LoVo (cell line): ENCODE measurements around the gene RPN1.

Source experiments
- DNase-seq: peaks from one replicate; pipeline ENCODE4 v3.0.0-alpha.2; 2016; ENCODE audit warnings: low spot score

RPN1 gene

GRCh38 chr3:128648940-128649663 lies 1.5 kb downstream of the RPN1 start:
- DNase-seq = no peak

DNA sequence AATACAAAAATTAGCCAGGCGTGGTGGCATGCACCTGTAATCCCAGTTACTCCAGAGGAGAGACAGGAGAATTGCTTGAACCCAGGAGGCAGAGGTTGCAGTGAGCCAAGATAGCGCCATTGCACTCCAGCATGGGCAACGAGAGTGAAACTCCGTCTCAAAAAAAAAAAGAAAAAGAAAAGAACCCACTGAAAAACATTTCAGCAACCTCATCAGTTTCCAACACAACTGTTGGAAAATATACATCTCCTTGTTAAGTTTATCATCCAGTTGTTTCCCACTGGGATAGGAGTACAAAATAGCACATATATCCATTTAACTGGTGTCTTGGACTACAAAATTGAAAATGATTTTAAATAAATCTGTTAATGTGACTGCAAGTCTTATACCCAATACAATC lies 2.2 kb downstream of the RPN1 start:
- DNase-seq = no peak

DNA sequence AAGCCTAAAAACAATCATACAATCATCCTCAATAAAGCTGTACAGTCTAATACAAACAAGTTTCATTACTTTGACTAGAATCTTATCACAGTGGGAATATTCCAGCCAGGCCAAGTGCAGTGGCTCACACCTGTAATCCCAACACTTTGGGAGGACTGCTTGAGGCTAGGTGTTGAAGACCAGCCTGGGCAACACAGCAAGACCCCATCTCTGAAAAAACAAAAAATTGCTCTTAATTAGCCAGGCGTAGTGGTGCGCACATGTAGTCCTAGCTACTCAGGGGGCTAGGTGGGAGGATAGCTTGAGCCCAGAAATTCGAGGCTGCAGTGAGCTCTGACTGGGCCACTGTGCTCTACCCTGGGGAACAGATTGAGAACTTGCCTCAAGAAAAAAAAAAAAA lies 3.3 kb downstream of the RPN1 start:
- DNase-seq = no peak

- no peak for DNase-seq
Measured at GRCh38 chr3:128634075-128634611, 16.5 kb downstream of the RPN1 start.

DNA sequence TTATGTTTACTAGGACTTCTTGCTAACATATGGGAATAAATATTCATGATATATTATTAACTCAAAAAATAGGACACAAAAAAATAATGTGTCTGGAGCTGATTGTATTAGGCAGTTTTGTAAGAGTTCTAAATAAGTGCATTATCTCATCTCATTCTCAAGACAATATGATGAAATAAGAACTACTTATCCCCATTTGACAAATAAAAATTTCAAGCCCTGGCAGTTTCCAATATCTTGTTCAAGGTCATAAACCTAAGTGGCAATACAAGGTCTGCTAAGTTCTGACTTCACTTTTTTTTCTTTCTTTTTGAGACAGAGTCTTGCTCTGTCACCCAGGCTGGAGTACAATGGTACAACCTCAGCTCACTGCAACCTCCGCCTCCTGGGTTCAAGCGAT lies 18.3 kb downstream of the RPN1 start:
- no peak for DNase-seq

GRCh38 chr3:128629936-128630335 lies 20.7 kb downstream of the RPN1 start:
- no peak for DNase-seq

DNA sequence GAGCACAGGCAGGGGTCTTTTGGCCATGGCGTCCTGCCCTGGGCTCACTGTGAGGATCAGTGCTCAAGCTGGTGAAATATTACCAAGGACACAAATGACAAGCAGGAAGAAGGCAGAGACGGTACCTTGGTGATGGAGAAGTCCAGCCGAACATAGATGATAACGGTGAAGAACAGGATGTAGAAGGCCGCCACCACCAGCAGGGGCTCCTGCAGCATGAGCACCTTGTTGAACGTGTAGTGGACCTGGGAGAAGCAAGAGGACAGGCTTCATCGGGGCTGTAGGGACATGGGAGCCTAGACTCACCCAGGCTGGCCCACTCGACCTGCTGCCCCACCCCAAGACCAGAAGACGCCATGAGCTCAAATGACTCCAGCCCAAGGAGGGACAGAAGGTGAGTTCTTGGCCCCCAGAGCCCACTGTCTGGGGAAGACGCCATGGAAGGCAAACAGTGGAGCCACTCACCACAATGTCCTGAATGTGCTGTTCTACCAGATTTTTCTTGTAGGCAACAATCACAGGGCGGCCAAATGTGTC lies 25.1 kb downstream of the RPN1 start:
- no peak for DNase-seq

DNA sequence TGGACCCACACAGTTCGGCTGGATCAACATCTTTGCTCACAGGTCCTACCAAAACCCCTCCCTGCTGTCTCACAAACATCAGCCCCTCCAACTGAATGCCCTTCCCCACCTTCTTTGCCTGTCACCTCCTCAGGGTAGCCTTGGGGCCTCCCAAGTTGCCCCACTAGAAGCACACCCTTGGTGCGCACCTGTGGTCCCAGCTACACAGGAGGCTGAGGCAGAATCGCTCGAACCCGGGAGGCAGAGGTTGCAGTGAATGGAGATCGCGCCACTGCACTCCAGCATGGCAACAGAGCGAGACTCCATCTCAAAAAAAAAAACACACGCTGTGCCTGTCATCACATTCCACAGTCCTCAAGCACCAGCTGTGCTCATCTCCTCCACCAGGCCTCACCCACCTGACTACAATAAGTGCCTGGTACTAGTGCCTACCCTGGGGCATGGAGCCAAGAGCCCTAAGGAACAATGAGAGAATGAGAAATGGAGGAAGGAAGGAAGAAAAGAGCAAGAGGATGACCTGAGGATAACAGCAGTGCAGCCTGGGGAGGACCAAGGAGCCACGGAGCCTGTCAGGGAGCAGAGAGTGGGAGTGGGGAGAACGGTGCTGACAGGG lies 26.0 kb downstream of the RPN1 start:
- DNase-seq = no peak

GRCh38 chr3:128623762-128624176 lies 26.8 kb downstream of the RPN1 start:
- no peak for DNase-seq

DNA sequence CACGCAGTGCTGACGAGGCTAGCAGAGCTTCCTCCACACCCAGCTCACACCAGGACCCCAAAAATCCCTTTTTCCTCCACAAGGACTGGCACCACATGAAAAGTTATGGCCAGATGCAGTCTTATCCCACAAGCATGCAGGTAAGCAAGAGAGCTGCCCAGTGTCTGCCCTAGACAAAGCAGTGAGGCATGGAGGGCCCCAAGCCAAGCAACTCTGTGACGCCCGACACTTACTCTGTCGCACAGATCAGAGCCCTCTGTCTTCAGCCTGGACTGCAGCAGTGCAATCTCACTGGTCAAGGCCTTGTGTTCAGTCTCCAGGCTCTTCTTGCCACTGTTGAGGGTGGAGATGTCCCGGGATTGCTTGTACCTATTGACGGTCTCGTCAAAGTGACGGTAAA lies 28.7 kb downstream of the RPN1 start:
- no peak for DNase-seq

DNA sequence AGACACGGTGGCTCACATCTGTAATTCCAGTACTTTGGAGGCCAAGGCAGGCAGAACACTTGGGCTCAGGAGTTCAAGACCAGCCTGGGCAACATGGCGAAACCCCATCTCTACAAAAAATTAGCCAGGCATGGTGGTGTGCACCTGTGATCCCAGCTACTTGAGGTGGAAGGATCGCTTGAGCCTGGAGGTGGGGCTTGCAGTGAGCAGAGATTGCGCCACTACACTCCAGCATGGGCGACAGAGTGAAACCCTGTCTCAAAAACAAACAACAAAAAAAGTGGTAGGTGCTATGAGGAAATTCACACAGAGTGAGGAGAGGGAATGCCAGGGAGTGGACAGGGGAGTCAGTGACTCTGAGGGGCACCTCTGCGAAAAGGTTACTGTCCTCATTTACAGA lies 29.4 kb downstream of the RPN1 start:
- DNase-seq = no peak

DNA sequence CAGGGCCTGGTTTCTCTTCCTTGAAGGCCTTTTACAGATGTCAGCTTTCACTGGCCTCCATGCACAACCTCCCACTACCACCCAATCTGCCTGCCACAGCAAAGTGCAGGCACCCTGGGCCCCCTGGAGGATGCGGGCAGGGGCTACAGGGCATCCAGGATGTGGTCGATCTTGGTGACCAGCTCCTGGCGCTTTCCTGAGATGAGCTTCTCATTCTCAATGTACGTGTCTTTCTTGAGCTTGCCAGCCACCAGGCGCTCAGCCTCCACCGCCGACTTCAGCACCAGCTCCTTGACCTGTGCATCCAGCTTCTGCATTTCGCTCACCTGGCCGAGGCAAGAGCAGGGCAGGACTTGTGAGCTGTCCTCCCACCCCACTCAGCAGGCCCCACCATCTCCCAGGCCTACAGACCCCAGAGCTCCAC lies 30.3 kb downstream of the RPN1 start:
- no peak for DNase-seq

DNA sequence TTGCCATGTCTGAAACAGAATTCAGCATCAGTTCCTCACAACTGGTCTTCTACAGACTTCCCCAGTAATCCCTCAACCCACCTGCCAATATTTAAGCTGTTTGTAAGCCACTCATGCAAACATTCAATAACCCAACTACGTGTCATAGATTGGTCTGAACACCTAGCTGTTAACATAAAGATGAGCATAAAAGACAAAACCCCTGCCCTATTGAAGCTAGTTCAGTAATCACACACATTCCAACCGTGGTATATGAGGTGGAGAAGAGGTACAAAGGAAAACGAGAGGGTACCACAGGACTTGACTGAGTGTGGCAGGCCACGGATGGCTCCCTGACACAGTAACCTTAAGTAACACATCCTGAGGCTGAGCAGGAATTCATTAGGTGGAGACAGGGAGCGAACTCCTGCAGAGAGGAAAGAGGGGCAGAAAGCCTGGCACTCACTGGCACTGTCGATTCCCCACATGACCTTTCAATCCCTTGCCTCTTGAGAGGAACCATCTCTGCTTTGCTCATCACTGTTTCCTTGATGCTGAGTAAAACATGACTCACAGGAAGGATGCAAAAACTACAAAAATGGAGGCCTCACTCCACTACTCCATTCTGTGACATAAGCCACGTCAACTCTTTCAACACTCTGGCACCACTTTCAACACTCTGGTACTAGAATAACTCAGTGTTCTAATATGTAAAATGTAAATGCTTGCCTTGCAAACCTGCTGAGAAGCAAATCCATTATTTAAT lies 31.3 kb downstream of the RPN1 start:
- no peak for DNase-seq

GRCh38 chr3:128618398-128618726 lies 32.3 kb downstream of the RPN1 start:
- DNase-seq = no peak

DNA sequence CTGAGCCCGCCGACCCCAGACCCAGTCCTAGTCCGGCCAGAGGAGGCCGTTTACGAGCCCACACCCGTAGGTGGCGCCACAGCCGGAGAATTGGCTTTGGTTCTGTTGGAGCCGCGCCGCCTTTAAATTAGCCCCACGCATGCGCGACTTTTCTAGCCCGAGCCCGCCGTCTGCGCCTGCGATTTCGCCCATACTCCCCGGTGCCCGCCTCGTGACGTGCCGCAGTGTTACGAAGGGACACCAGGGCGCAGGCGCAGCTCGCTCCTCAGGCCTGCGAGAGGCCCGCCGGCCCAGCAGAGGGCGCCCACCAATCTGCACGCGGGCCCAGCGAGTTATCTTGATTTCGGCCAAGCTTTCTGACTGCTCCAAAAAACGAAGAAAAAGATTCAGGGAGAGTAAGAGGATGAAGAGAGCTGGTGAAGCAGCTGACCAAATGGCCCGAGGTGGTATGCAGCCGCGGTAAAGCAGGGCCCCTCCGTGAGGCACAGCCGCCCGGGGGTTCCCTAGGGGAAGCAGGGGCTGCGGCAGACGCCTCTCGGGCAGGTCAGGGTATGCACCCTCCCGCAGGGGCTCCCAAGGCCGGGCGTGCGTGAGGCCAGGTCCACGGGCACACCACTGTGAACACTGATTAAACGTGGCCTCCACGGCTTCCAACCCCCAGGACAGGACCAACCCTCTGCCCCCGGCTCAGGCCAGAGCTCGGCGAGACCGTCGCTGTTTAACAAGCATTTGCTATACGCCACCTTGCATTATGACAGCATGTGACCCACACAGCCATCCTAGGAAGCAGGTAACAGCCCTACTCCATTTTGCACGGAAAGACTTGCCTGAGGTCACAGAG lies 32.8 kb downstream of the RPN1 start:
- DNase-seq = peak; percentile 96

DNA sequence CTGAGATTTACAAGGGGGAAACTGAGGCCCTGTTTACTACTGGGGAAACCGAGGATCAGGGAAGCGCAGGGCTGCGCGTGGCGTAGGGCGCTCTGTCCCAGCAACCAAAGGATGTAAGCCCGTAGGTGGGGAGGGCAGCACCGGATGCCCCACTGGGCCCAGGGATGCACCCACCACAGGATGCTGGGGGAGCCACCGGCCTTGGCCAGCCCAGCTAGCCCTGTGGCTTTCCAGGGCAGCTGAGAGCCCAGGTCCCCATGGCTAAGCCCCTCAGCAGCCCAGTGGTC lies 33.4 kb downstream of the RPN1 start:
- DNase-seq = no peak

GRCh38 chr3:128616516-128617269 lies 33.9 kb downstream of the RPN1 start:
- DNase-seq = no peak

- DNase-seq = no peak
Measured at GRCh38 chr3:128614076-128614475, 36.5 kb downstream of the RPN1 start.

DNA sequence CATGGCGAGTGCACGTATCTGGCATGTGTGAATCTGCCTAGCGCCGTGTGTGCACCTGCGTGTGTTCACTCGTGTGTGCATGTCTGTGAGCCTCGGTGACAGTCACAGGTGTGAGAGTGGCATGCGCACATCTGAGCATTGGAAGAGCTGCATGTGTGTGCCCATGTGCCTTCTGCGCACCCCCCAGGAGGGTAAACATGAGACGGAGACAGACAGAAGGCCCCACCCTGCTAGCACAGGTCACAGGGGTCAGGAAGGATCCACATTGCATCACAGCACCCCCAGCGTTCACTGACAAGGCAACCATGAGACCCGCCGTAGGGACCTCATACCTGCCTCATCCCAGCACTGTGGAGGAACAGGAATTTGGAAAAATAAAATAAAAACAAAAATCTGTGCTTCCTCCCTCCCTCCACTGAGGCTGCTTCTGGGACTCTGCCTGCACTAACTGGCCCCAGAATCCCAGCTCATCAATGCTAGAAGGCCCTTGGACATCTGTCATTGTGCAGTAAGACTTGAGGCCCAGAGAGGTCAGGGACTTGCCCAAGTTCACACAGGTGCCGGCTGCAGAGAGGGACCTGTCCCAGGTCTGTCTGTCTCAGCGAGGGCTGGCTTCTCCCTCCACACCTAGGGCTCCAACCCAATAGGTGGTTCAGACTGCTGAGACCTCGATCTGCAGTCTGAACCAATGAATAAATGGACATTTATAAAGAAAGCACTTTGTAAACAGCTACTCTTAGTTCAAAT lies 37.4 kb downstream of the RPN1 start:
- no peak for DNase-seq

DNA sequence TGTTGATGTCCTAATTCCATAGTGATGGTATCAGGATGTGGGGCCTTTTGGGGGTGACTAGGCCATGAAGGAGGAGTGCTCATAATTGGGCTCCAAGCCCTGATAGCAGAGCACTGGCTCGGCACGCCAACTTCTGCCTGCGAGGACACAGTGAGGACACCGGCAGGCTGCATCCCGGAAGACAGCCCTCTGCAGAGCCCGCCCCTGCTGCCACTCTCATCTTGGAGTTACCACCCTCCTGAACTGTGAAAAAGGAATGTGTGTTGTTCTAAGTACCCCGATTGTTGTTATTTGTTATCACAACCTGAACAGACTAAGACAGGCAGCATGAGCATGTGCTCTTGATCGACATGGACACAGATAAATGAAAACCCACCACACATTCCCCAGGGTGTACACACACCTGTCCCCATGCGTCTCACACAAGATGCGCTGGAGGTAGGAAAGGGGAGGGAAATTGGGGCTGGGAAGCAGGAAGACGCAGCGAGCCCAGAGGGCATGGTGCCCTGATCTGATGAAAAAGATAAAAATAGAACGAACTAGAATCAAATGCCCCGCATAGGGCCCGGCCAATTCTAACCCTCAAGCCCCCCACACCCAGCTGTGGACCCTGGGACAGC lies 40.1 kb downstream of the RPN1 start:
- DNase-seq = no peak
